SK-N-SH (cell line): Measurements from ENCODE around the gene PCDHGA9.

Experiments
- CTCF ChIP-seq: fragments of 200-600 bp; sonication (generic); IDR thresholded peaks from 2 replicates; pipeline ENCODE4 v1.6.1; 2017; ENCODE audit warnings: antibody characterized with exemption, mild to moderate bottlenecking, moderate library complexity
- JUND ChIP-seq: IDR thresholded peaks from 2 replicates; pipeline ENCODE4 v1.4.0; 2012
- POLR2AphosphoS5 ChIP-seq: IDR thresholded peaks from 2 replicates; pipeline ENCODE4 v1.6.1; 2012; ENCODE audit warnings: low read depth, low read length
- RAD21 ChIP-seq: IDR thresholded peaks from 2 replicates; pipeline ENCODE4 v1.6.1; 2012; ENCODE audit warnings: mild to moderate bottlenecking, low read length
- ZBTB33 ChIP-seq: IDR thresholded peaks from 2 replicates; pipeline ENCODE4 v1.4.0; 2012; ENCODE audit warnings: low read depth, borderline replicate concordance

- TF ChIP-seq CTCF (no peak), RAD21 (no peak), POLR2AphosphoS5 (no peak), JUND (no peak), ZBTB33 (no peak)
Observed at GRCh38 chr5:141369994-141370848, 32.4 kb upstream of the PCDHGA9 start, which contains the start of gene PCDHGB3.
